ENCODE data around the gene EXOC6B. TPM values are rescaled to one million over a fixed set of nuclear protein-coding genes. Genes with fewer than 3 reads are reported as not detected.

EXOC6B gene
- total and polyA plus RNA-seq, 2 experiments from 2014 or later = 8.9 to 18.3 TPM

- no peak overlapping the region for H3K4me3 ChIP-seq
- in situ Hi-C loops (cut with MboI) = loop anchor here (10.0 kb wide), 1 partner anchor 335 kb away; no protein-coding TSS in a partner anchor
- H3K4me1 ChIP-seq (ENCODE audit: insufficient read depth) = peaks cover 2% of the 10 kb centered on the region; the same call in 1 of the 2 replicates
Measured at GRCh38 chr2:72139874-72140620, 685.8 kb downstream of the EXOC6B start.

GRCh38 chr2:72139471-72139873 is 686.4 kb downstream of the EXOC6B start:
- H3F3A ChIP-seq (ENCODE audit: insufficient read depth) = no peaks in the 10 kb centered on the region
- in situ Hi-C loops (cut with MboI) = no loop called here
- H3K4me1 ChIP-seq (ENCODE audit: insufficient read depth) = no peaks in the 10 kb centered on the region
- no peaks in the 10 kb centered on the region for H3K9me3 ChIP-seq (ENCODE audit: low read depth)
- no peak overlapping the region for H3K27ac ChIP-seq
- peaks cover 13% of the 10 kb centered on the region for H3K27me3 ChIP-seq (replicated peaks; ENCODE audit: insufficient read depth)
- no peaks in the 10 kb centered on the region for H3K36me3 ChIP-seq (ENCODE audit: low read depth)
- H3K9me2 ChIP-seq (ENCODE audit: insufficient read depth) = no peaks in the 10 kb centered on the region
- no peak overlapping the region for H2AFZ ChIP-seq
- DNase-seq = no peak
- H3K79me2 ChIP-seq (ENCODE audit: insufficient read depth) = no peaks in the 10 kb centered on the region
- no peaks in the 10 kb centered on the region for H4K20me1 ChIP-seq (ENCODE audit: insufficient read depth)
- no peak overlapping the region for H3K4me2 ChIP-seq (ENCODE audit: unreplicated experiment)
- TF ChIP-seq EZH2 (IDR thresholded peaks at IDR 0.05; ENCODE audit: insufficient read depth, poor library complexity, severe bottlenecking) (no peak), EZH2phosphoT487 (IDR thresholded peaks at IDR 0.05; ENCODE audit: insufficient read depth, low read depth) (no peak)
- no peak overlapping the region for H3K9ac ChIP-seq
- WGBS, 2 experiments (ENCODE audit: low coverage in 1 of 2, low lambda C conversion rate in 2 of 2, missing lambda C conversion rate in 2 of 2) = 84% methylated on average over 8 of the region's 8 CpGs
- H3K4me3 ChIP-seq = no peak overlapping the region

More at GRCh38 chr2:72139874-72140620, 685.8 kb downstream of the EXOC6B start:
- no peaks in the 10 kb centered on the region for H3K36me3 ChIP-seq (ENCODE audit: low read depth)
- H3K9me3 ChIP-seq (ENCODE audit: low read depth) = no peaks in the 10 kb centered on the region
- H3K4me2 ChIP-seq (ENCODE audit: unreplicated experiment) = no peak overlapping the region
- no peaks in the 10 kb centered on the region for H4K20me1 ChIP-seq (ENCODE audit: insufficient read depth)
- DNase-seq = no peak
- H3F3A ChIP-seq (ENCODE audit: insufficient read depth) = no peaks in the 10 kb centered on the region
- H3K9ac ChIP-seq = no peak overlapping the region
- no peak overlapping the region for H3K27ac ChIP-seq
- no peaks in the 10 kb centered on the region for H3K79me2 ChIP-seq (ENCODE audit: insufficient read depth)
- H2AFZ ChIP-seq = no peak overlapping the region
- 74 to 84% methylated on average over 9 to 14 of the region's 14 CpGs for WGBS, 2 experiments (ENCODE audit: low coverage in 1 of 2, low lambda C conversion rate in 2 of 2, missing lambda C conversion rate in 2 of 2)
- no peaks in the 10 kb centered on the region for H3K9me2 ChIP-seq (ENCODE audit: insufficient read depth)
- peaks cover 19% of the 10 kb centered on the region for H3K27me3 ChIP-seq (replicated peaks; ENCODE audit: insufficient read depth)
- TF ChIP-seq EZH2 (IDR thresholded peaks at IDR 0.05; ENCODE audit: insufficient read depth, poor library complexity, severe bottlenecking) = no peak
- no peak for TF ChIP-seq EZH2phosphoT487 (IDR thresholded peaks at IDR 0.05; ENCODE audit: insufficient read depth, low read depth)

- in situ Hi-C loops (cut with MboI) = no loop called here
- Histone ChIP-seq H3K4me1 (ENCODE audit: insufficient read depth) (no peaks in the 10 kb centered on the region), H3K4me2 (ENCODE audit: unreplicated experiment) (no peak overlapping the region), H3K27ac (no peak overlapping the region), H3K79me2 (ENCODE audit: insufficient read depth) (no peaks in the 10 kb centered on the region), H3K9me2 (ENCODE audit: insufficient read depth) (no peaks in the 10 kb centered on the region), H2AFZ (no peak overlapping the region), H3K36me3 (ENCODE audit: low read depth) (no peaks in the 10 kb centered on the region), H3K9ac (no peak overlapping the region), H3K9me3 (ENCODE audit: low read depth) (no peaks in the 10 kb centered on the region), H3F3A (ENCODE audit: insufficient read depth) (no peaks in the 10 kb centered on the region), H3K4me3 (no peak overlapping the region), H3K27me3 (replicated peaks; ENCODE audit: insufficient read depth) (peaks cover 10% of the 10 kb centered on the region), H4K20me1 (ENCODE audit: insufficient read depth) (no peaks in the 10 kb centered on the region)
- no peak for DNase-seq
- no peak for TF ChIP-seq EZH2phosphoT487 (IDR thresholded peaks at IDR 0.05; ENCODE audit: insufficient read depth, low read depth)
- no peak for TF ChIP-seq EZH2 (IDR thresholded peaks at IDR 0.05; ENCODE audit: insufficient read depth, poor library complexity, severe bottlenecking)
- 53 to 55% methylated on average over 14 of the region's 14 CpGs for WGBS, 2 experiments (ENCODE audit: low coverage in 1 of 2, low lambda C conversion rate in 2 of 2, missing lambda C conversion rate in 2 of 2)
Measured at GRCh38 chr2:72138921-72139381, 686.9 kb downstream of the EXOC6B start.

GRCh38 chr2:72138011-72138881 is 687.6 kb downstream of the EXOC6B start:
- Histone ChIP-seq H3K9me2 (ENCODE audit: insufficient read depth) (no peaks in the 10 kb centered on the region), H3K9ac (no peak overlapping the region), H3K4me1 (ENCODE audit: insufficient read depth) (no peaks in the 10 kb centered on the region), H3K4me2 (ENCODE audit: unreplicated experiment) (no peak overlapping the region), H3K9me3 (ENCODE audit: low read depth) (no peaks in the 10 kb centered on the region), H3K79me2 (ENCODE audit: insufficient read depth) (no peaks in the 10 kb centered on the region), H3K27ac (no peak overlapping the region), H2AFZ (no peak overlapping the region), H3F3A (ENCODE audit: insufficient read depth) (no peaks in the 10 kb centered on the region), H3K4me3 (no peak overlapping the region), H3K36me3 (ENCODE audit: low read depth) (no peaks in the 10 kb centered on the region), H4K20me1 (ENCODE audit: insufficient read depth) (no peaks in the 10 kb centered on the region), H3K27me3 (replicated peaks; ENCODE audit: insufficient read depth) (peaks cover 4% of the 10 kb centered on the region; the same call in 1 of the 2 replicates)
- WGBS, 2 experiments (ENCODE audit: low coverage in 1 of 2, low lambda C conversion rate in 2 of 2, missing lambda C conversion rate in 2 of 2) = 79 to 82% methylated on average over 23 to 24 of the region's 24 CpGs
- in situ Hi-C loops (cut with MboI) = no loop called here
- DNase-seq = no peak
- TF ChIP-seq EZH2 (IDR thresholded peaks at IDR 0.05; ENCODE audit: insufficient read depth, poor library complexity, severe bottlenecking) = no peak
- TF ChIP-seq EZH2phosphoT487 (IDR thresholded peaks at IDR 0.05; ENCODE audit: insufficient read depth, low read depth) = no peak
